Posterior vena cava (tissue), 2 donors: Measurements from ENCODE around the gene MKLN1. TPM values are rescaled to one million over a fixed set of nuclear protein-coding genes. Genes with fewer than 3 reads are reported as not detected.
"Not testable (repeated sequence)": the region's sequence is repeated elsewhere in the genome, so short reads cannot be mapped to it uniquely, and the experiment has no call there.

Experiments used
- DNase-seq: peaks from one replicate; pipeline ENCODE4 v3.0.0-alpha.2; 2020; ENCODE audit warnings: low spot score
- intact Hi-C, 2 donors: fragments of 100-400 bp; cut with DNase I; formaldehyde crosslinking; loops; one replicate each; pipeline versions ENCODE4 v1.14.1 to v1.14.2; 2022 to 2023
- total RNA-seq, 2 donors: library from RNA; stranded (reverse); fragmentation: NEBNext Ultra II Directional; extraction: Animal tissue kit (Norgen Biotek cat#: 25700); gene quantifications; one replicate each; pipeline ENCODE4 v1.2.1, GENCODE V29; 2021
- donor health status: DM: yes; HTN: yes; CAD: no.
- donor health status: DM: yes; HTN: yes; CAD: no.

Gene MKLN1
- total RNA-seq, 2 donors from 2014 or later = 72.5 to 75.6 TPM

DNA sequence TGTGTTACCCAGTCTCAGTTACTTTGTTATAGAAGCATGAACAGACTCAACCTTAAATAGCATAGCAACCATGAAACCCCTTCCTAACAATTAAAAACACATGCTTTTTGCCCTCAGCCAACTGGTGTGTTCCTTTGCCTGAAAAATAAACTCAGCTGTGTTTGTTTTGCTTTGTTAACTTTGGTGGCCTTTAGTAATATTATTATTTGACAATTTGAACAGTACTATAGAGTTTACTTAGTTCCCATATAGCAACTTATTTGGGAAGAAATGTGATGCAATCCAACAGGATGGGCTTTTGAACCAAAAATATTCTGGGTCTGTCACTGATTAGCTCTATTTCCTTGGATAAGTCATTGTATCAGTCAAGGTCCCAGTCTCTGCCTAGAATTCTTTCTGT is 22.5 kb upstream of the MKLN1 start:
- DNase-seq = no peak
- intact Hi-C loops = no loop called here

DNA sequence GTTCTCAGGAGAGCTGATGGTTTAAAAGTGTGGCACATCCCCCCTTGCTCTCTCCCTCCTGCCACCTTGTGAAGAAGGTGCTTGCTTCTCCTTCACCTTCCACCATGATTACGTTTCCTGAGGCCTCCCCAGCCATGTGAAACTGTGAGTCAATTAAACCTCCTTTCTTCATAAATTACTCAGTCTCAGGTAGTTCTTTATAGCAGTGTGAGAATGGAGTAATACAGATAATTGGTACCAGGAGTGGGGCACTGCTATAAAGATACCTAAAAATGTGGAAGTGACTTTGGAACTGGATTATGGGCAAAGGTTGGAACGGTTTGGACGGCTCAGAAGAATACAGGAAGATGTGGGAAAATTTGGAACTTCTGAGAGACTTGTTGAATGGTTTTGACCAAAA is 21.6 kb upstream of the MKLN1 start:
- DNase-seq, intact Hi-C loops: not testable (repeated sequence)

DNA sequence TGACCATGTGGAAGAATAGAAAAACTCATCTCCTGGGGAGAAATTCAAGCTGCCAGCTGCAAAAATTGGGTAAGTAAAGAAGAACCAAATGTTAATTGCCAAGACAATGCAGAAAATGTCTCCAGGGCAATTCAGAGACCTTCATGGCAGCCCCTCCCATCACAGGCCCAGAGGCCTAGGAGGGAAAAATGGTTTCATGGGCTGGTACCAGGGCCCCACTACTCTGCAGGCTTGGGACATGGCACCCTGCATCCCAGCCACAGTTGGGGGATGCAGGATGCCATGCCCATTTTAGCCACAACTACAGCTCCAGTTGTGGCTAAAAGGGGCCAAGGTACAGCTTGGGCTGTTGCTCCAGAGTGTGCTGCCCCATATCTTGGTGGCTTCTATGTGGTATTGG is 20.9 kb upstream of the MKLN1 start:
- no peak for DNase-seq
- intact Hi-C loops = no loop called here

DNA sequence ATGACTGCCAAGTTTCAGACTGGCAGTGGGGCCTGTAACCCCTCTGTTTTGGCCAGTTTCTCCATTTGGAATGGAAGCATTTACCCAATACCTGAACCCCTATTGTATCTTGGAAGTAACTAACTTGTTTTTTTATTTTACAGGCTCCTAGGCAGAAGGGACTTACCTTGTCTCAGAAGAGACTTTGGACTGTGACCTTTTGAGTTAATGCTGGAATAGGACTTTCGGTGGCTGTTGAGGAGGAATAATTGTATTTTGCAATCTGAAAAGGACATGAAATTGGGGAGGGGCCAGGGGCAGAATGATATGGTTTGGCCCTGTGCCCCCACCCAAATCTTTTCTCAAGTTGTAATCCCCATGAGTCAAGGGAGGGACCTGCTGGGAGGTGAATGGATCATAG is 20.0 kb upstream of the MKLN1 start:
- no peak for DNase-seq
- intact Hi-C loops = no loop called here

DNA sequence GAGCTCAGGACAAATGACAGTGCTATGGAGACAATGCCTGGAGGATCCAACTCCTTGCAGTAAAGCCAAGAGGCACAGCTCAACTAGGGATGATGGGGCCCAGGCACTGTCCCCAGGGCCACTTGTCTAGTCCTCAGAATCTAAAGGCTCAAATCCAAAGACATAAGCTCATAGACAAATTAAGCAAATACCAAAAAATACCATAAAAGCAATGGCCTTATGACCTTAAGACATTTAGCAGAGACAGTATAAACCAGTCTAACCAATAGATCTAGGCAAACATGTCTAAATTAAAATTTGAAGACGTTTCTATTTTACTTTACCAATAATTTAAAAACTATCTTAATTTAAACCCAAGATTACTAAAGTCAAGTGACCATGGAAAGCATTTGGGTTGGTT is 14.8 kb upstream of the MKLN1 start:
- intact Hi-C loops = no loop called here
- DNase-seq = no peak

DNA sequence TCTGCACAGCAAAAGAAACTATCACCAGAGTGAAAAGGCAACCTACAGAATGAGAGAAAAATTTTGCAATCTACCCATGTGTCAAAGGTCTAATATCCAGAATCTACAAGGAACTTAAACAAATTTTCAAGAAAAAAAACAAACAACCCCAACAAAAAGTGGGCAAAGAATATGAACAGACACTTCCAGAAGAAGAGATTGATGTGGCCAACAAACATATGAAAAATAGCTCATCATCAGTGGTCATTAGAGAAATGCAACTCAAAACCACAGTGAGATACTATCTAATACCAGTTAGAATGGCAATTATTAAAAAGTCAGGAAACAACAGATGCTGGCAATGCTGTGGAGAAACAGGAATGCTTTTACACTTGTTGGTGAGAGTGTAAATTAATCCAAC is 7.1 kb upstream of the MKLN1 start:
- intact Hi-C loops = no loop called here
- no peak for DNase-seq

DNA sequence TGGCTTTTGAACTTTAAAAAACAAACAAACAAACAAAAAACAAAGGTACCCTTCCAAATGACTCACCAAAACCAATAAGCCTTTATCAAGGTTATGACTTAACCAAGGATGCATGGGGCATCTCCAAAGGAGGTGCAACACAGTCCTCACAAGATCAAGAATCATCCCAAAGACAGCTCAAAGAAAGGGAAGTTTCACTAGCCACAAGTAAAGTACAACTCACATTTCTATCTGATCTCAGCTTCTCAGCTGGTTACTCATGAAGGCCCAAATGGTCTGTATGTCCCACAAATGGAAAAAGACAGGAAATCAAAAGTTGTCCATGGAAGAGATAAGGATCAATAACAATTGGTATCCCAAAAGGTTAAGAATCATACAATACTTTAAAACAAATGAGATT is 6.0 kb upstream of the MKLN1 start:
- DNase-seq = no peak
- intact Hi-C loops = no loop called here

DNA sequence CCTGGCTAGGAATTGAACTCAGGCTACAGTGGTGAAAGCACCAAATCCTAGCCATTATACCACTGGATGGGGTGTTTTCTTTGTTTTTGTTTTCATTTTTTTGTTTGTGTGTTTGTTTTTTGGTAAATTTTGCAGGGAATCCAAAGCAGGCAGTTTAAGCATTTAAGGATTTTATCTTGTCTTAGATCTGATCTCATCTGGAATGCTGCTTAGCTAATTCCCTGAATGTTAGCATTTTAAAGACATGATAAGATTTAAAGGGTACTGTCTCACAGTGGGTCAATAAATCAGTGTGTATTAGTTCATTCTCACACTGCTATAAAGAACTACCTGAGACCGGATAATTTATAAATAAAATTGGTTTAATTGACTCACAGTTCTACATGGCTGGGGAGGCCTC is 5.6 kb upstream of the MKLN1 start:
- intact Hi-C loops = no loop called here
- no peak for DNase-seq

DNA sequence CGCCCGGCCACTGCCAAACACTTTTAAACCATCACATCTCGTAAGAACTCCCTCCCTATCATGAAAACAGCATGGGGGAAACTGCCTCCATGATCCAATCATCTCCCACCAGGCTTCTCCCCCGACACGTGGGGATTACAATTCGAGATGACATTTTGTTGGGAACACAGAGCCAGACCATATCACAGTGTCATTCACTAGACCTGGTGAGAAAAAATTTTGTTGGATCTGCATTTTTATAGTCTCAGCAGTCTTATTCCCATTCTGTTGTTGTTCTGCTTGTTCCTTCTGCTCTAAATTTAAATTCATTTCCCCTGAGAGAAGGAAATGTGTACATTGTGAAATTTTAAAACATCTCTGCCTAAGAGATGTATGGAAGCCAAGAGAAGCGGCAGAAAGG is 4.8 kb upstream of the MKLN1 start:
- intact Hi-C loops = no loop called here
- no peak for DNase-seq

DNA sequence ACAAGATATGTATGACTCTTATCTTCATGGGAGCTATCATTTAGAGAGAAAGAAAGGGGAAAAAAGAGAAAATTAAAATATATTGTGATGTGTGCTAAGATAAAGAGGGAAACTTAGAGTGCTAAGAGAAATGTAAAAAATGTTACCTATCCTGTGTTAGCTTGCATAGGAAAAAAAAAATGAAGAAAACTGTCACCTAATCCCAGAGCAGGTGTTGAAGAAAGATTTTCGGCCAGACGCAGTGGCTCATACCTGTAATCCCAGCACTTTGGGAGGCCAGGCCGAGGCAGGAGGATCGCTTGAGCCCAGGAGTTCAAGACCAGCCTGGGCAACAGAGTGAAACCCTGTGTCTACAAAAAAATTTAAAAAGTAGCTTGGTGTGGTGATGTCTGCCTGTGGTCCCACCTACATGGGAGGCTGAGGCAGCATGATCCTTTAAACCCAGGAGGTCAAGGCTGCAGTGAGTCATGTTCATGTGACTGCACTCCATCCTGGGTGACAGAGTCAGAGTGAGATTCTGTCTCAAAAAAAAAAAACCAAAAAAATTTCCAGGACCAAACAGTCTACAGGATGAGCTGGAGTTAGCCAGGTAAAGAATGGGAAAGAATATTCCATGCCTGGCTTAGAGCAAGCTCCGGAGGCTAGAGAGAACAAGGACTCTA is 2.4 kb upstream of the MKLN1 start:
- DNase-seq = no peak
- intact Hi-C loops = loop anchor here in 1 of 2 donors (5.0 kb wide), 1 partner anchor 218 kb away; no protein-coding TSS in a partner anchor

DNA sequence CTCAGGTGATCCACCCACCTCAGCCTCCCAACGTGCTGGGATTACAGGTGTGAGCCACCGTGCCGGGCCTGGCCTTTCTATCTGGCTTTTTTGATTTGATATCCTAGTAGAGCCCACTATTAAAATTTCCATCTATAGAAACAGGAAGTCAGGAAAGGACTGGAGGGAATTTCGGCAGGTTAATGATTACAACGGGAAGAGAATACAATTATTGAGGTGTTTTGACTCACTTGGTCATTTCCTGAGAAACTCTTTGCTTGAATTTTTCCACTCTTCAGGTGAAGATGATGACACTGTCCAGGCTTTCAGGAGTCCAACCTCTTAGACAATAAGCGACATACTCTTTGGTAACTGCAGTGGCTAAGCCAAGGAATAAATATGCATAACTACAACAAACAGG is 1.1 kb upstream of the MKLN1 start:
- intact Hi-C loops = loop anchor here in 1 of 2 donors (5.0 kb wide), 1 partner anchor 219 kb away; no protein-coding TSS in a partner anchor
- no peak for DNase-seq

DNA sequence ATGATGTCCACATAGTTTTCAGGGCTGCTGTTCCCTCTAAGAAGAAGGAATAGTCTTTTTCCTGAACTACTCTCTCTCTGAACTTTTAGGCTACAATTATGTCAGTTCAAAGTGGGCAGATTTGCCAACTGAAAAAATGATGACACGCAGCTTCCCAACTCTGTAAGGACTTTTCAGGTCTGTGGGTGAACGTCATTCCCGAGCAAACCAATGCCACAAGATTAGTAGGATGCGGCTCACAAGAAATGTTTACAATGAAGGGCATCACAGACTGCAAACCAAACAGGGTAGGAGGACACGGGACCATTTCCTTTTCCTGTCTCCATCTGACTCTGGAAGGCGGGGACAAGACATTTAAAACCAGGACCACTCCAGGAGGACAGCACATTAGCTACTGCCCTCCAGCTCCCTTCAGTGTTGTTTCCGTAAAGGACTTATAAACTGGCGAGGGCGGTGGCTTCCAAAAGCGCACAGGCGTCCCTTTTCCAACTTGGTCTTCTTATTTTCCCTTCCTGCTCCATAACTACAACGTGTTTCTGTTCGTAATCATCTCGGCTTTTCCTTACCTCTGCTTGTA is 539 bp upstream of the MKLN1 start:
- DNase-seq = no peak
- intact Hi-C loops = loop anchor here in 1 of 2 donors (5.0 kb wide), 1 partner anchor 220 kb away; no protein-coding TSS in a partner anchor

DNA sequence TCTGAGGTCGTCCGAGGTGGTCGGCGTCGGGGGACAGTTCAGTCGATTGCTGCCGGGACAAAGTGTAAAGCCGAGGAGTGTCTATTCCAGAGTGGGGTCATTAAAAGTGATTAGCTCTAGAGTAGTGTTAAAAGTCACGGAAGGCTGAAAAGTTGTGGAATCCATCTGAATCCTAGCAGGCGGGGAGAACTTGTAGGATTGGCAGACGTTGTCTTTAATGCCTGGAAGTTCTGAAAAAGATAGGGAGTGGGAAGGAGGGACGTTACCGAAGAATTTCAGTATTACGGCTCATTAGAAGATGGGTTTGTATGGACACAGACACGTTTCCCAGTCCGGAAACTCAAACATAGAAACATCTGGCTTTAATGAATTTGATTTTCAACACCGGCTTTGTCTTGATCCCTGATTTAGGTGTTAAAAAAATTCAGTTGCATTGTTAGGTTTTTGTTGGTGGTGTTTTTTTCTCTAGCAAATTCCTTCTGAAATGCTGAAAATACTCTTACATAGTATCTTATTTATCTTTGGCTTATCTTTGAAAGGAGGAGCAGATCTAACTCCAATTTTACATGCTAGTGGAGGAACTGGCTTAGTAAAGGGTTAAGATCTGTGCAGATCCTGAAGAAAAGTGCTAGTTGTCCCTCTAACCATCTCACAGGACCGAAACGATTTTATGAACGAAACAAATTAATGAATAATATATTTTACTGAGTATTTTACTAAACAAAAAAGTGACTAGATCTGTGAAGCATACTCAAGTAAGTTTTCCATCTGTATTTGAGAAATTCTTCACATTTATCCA is 900 bp downstream of the MKLN1 start:
- no peak for DNase-seq
- intact Hi-C loops = loop anchor here in 1 of 2 donors (5.0 kb wide), 1 partner anchor 221 kb away; no protein-coding TSS in a partner anchor

DNA sequence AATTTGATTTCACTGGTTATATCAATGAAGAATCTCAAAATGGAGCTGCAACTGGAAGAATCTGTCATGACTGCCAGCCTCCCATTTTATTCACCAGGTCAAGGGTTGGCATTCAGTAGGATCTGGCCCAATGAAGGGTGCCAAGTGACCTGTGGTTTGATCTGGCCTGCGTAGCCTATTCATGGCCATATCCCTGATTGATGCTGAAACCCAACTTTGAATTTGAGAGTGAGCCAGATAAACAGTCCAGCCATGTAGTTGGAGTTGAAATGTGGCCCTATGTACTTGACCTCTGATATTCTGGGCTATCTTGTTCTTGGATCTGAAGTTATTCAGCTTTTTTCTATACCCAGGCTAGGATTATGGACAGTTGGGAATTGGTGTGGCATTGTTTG is 1.5 kb downstream of the MKLN1 start:
- intact Hi-C loops = loop anchor here in 1 of 2 donors (5.0 kb wide), 1 partner anchor 222 kb away; no protein-coding TSS in a partner anchor
- DNase-seq = no peak

DNA sequence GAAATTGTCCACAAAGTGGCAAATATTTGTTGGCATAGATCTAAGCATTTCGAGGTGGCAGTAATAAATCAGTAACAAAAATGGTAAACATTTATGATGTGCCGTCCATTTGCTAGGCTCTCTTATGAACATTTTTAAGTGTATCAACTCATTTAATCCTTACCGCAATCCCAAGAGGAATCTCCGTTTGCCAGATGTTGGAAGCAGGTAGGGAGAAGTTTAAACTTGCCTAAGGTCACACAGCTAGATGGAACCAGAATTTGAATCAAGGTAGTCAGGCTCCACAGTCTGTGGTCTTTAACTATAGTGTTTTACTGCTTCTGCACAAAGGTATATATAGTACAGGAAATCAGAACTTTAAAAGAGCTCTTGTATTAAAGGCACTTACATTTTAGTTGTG is 2.6 kb downstream of the MKLN1 start:
- DNase-seq = no peak
- intact Hi-C loops = no loop called here

DNA sequence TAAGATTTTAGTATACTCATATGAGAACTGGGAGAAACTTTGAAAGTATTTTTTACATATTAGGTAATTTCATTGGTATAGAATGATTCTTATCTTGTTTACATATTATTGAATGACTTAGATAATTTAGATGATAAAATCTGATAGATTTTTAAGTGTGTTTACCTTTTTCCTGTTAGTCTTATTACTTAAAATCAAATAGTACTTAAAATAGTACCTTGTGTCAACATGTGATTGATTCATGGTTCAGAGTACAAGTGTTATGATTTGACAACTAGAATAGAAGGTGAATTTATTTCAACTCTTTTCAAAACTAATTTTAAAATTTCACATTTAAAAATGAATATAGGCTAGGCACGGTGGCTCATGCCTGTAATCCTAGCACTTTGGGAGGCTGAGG is 4.1 kb downstream of the MKLN1 start:
- intact Hi-C loops = no loop called here
- DNase-seq = no peak

DNA sequence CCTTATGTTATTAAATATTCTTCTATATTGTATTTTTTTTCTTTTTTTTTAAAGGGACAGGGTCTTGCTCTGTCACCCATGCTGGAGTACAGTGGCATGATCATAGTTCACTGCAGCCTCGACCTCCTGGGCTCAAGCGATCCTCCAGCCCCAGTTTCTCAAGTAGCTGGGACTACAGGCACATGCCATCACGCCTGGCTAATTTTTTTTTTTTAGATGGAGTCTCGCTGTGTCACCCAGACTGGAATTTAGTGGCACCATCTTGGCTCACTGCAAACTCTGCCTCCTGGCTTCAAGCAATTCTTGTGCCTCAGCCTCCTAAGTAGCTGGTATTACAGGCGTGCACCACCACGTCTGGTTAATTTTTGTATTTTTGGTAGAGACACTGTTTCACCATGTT is 5.1 kb downstream of the MKLN1 start:
- intact Hi-C loops = not testable (repeated sequence)

DNA sequence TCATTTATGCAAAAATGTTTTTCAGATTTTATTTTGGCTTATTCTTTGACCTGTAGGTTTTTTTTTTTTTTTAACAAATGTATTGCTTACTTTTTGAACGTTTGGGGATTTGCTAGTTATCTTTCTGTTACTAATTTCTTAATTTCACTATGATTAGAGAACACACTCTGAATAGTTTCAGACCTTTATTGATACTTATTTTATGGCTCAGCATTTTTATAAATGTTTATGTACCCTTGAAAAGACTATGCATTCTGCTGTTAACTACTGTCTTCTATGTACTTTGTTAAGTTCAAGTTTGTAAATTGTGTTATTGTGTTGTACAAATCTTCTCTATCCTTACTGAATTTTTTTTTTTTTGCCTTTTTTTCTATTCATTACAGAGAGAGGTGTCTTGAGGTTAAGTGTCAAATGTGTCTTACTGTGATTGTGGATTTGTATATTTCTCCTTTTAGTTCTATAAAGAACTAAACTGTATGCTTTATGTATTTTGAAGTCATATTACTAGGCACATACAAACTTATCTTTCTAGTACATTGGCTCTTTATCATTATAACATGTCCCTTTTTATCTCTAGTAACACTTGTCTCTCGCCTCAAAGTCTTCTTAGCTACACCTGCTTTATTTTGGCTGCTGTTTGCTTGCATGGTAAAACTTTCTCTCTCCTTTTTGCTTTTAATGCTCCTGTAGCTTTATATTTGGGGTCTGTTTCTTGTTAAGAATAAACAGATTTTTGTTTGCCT is 8.1 kb downstream of the MKLN1 start:
- no peak for DNase-seq
- intact Hi-C loops = no loop called here

More for the DNA sequence above, 5.1 kb downstream of the MKLN1 start:
- not testable (repeated sequence) for DNase-seq

DNA sequence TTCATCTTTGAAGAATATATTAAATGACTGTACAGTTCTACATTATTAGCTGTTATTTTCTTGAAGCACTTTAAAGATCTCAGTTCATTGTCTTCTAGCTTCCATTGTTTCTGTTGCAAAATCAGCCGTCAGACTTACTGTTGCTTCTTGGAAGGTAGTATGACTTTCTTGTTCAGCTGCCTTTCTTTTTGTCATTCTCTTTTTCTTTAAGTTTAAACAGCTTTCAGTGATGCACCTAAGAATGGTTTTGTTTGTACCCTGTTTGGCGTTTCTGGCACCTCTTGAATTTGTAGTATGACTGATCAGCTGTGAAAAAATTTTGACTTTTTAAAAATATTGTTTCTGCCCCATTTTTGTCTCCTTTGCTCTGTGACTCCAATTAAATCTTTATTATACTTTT is 9.3 kb downstream of the MKLN1 start:
- no peak for DNase-seq
- intact Hi-C loops = no loop called here

DNA sequence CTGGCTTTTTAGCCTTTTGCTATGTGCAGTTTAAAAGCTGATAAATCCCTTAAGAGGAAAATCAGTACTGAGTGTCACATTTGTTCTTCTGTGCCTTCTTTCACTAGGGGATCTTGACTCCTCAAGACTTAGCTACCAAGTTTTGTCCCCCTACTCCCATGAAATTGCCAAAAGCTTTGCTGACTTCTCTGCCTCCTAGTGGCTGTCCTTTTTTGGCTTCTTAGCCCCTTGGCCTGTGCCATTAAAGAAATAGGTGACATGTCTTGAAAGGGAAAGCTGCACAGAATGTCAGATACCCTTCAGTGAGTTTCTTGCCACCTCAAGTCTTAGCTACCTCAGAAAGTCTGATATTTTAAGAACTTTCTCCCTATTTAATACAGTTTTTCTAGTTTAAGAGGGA is 10.5 kb downstream of the MKLN1 start:
- intact Hi-C loops = no loop called here
- DNase-seq = no peak
